Ascending aorta (tissue), 2 donors: ENCODE data around the gene CCDC187. TPM values are rescaled to one million over a fixed set of nuclear protein-coding genes. Genes with fewer than 3 reads are reported as not detected.
"Not testable (repeated sequence)": the region's sequence is repeated elsewhere in the genome, so short reads cannot be mapped to it uniquely, and the experiment has no call there.

ENCODE experiments used
- DNase-seq, 2 donors: peaks; one replicate each; pipeline ENCODE4 v3.0.0-alpha.2; 2019; ENCODE audit warnings: low spot score in 2 of 2
- H3K27ac ChIP-seq, 2 donors: fragments of 200-600 bp; sonication (generic); one replicate each; pipeline ENCODE4 v1.5.1; 2016 to 2017; ENCODE audit warnings: mild to moderate bottlenecking in 1 of 2
- H3K27me3 ChIP-seq: fragments of 200-600 bp; sonication (generic); one replicate; pipeline ENCODE4 v1.5.1; 2017
- H3K36me3 ChIP-seq, 2 donors: fragments of 200-600 bp; sonication (generic); one replicate each; pipeline ENCODE4 v1.5.1; 2016
- H3K4me1 ChIP-seq, 2 donors: fragments of 200-600 bp; sonication (generic); one replicate each; pipeline ENCODE4 v1.5.1; 2016 to 2017; ENCODE audit warnings: mild to moderate bottlenecking in 1 of 2
- H3K4me3 ChIP-seq, 2 donors: fragments of 200-600 bp; sonication (generic); one replicate each; pipeline ENCODE4 v1.5.1; 2016 to 2017; ENCODE audit warnings: mild to moderate bottlenecking in 1 of 2
- H3K9me3 ChIP-seq, 2 donors: fragments of 200-600 bp; sonication (generic); one replicate each; pipeline ENCODE4 v1.5.1; 2016
- intact Hi-C: fragments of 100-400 bp; cut with DNase I; formaldehyde crosslinking; loops from one replicate; pipeline ENCODE4 v1.15.1; 2023
- total RNA-seq: library from RNA; depleted of rRNA; stranded (reverse); fragments of >200 nt; gene quantifications from one replicate; pipeline ENCODE4 v1.1.0, GENCODE V29; 2016
- TF ChIP-seq, protein P1 (sequence below), 3 experiments: fragments of 200-600 bp in 2 of 3; fragments of 450-650 bp in 1 of 3; sonication (generic) in 2 of 3; IDR thresholded peaks; one replicate each; pipeline ENCODE4 v1.5.1; 2016 to 2019; ENCODE audit warnings: antibody characterized with exemption in 3 of 3, mild to moderate bottlenecking in 1 of 3, moderate library complexity in 1 of 3

The CCDC187 gene
- under 0.01 TPM for total RNA-seq

DNA sequence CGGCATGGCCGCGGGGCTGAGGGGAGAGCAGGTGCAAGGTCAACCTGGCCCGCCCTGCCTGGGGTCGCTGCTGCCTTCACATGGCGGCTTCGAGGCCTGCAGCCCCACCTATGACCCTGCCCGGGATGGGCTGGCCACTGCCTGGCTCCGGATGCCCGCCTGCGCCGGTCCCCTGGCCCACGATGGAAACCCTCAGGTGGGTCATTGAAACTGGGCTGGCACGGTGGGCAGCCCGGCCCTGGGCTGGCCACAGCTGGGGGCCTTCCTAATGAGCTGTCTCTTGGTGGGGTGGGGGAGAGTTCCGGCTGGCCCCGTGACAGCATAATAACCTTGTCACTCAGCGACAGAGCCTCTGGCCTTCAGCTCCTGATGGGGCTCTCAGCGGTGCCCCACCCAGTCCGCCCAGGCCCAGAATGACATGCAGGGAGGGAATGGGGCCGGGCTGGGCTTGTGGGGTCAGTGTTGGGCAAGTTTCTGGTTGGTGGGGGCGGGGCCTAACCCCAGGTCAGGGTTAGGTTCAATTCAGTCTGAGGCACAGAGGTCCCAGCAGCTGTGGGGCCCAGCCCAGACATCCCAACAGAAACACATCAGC is at the start of gene CCDC187:
CCDC187 (minus strand) TSS at position 270 of the 592 bp plus-strand sequence; CDS start at position 6, 264 bp downstream.
- Histone ChIP-seq H3K36me3 (no peaks in the 10 kb centered on the region), H3K27ac (no peak within 1 kb of the TSS), H3K4me3 (no peak within 1 kb of the TSS), H3K27me3 (no peaks in the 10 kb centered on the region), H3K4me1 (no peaks in the 10 kb centered on the region), H3K9me3 (no peaks in the 10 kb centered on the region)
- no peak for DNase-seq
- TF ChIP-seq, protein P1, sequence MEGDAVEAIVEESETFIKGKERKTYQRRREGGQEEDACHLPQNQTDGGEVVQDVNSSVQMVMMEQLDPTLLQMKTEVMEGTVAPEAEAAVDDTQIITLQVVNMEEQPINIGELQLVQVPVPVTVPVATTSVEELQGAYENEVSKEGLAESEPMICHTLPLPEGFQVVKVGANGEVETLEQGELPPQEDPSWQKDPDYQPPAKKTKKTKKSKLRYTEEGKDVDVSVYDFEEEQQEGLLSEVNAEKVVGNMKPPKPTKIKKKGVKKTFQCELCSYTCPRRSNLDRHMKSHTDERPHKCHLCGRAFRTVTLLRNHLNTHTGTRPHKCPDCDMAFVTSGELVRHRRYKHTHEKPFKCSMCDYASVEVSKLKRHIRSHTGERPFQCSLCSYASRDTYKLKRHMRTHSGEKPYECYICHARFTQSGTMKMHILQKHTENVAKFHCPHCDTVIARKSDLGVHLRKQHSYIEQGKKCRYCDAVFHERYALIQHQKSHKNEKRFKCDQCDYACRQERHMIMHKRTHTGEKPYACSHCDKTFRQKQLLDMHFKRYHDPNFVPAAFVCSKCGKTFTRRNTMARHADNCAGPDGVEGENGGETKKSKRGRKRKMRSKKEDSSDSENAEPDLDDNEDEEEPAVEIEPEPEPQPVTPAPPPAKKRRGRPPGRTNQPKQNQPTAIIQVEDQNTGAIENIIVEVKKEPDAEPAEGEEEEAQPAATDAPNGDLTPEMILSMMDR (IDR thresholded peaks at IDR 0.05): no peak
- intact Hi-C loops: no loop called here

DNA sequence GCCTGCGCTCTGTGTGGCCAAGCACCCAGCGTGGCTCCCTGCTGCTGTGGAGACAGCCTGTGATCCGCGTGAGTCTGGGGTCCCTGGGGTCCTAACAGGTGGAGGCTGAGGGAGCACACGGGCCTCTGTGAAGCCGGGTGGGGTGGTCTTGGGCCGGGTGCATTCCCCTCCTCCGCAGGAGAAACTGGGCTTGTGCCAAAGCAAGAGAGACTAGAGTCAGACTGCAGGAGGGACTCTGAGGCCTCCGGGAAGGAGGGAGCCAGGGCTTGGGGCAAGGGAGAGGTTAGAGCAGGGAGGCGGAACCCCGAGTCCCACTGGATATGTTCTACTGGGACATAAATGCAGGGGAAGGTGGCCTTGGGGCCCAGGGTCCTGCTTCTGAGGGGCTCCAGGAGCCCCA is 49.2 kb upstream of the CCDC187 start:
- Histone ChIP-seq H3K27ac (no peak overlapping the region), H3K9me3 (no peaks in the 10 kb centered on the region), H3K4me1 (peaks cover 0 to 4% of the 10 kb centered on the region in 2 donors), H3K36me3 (peaks cover 10 to 28% of the 10 kb centered on the region in 2 donors), H3K27me3 (no peaks in the 10 kb centered on the region), H3K4me3 (no peak overlapping the region)
- no peak for DNase-seq
- TF ChIP-seq, protein P1 (IDR thresholded peaks at IDR 0.05): no peak
- intact Hi-C loops: no loop called here

DNA sequence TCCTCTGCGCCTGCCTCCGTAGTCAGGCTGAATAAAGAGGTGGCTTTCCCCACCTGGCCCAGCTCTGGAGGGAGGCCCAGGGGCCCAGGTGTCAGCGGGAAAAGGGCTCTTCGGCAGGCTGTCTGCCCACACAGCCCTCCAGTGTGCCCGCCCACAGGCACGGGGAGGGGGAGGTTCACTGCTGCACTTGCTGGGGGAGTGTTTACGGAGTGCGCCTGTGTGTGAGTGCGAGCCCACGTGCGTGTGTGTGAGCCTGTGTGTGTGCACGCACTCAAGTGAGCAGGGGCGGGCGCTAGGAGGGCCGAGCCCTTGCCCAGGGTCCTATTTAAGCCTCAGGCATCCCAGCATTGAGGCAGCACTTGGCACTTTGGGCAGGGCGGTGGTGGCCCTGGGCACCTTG is 48.8 kb upstream of the CCDC187 start:
- intact Hi-C loops: no loop called here
- no peak overlapping the region for H3K27ac ChIP-seq
- no peak for DNase-seq
- peaks cover 10 to 26% of the 10 kb centered on the region in 2 donors for H3K36me3 ChIP-seq
- peaks cover 0 to 4% of the 10 kb centered on the region in 2 donors for H3K4me1 ChIP-seq
- no peaks in the 10 kb centered on the region for H3K27me3 ChIP-seq
- TF ChIP-seq, protein P1 (IDR thresholded peaks at IDR 0.05): no peak
- H3K9me3 ChIP-seq: no peaks in the 10 kb centered on the region
- no peak overlapping the region for H3K4me3 ChIP-seq

DNA sequence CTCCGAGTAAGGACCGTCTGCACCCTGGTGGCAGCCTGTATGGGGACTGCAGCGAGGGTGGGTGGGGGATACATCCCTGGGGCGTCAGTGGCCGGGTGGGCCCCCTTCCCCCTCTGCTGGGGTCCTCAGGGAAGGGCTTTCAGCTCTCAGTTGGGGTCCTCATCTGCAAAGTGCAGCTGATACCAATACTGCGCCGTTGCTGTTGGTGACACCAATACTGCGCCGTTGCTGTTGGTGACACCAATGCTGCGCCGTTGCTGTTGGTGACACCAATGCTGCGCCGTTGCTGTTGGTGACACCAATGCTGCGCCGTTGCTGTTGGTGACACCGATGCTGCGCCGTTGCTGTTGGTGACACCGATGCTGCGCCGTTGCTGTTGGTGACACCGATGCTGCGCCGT is 48.0 kb upstream of the CCDC187 start:
- H3K27ac ChIP-seq, H3K27me3 ChIP-seq, intact Hi-C loops, DNase-seq, H3K4me3 ChIP-seq, H3K4me1 ChIP-seq, H3K9me3 ChIP-seq: not testable (repeated sequence)
- H3K36me3 ChIP-seq: peaks cover 8 to 20% of the 10 kb centered on the region in 2 donors

DNA sequence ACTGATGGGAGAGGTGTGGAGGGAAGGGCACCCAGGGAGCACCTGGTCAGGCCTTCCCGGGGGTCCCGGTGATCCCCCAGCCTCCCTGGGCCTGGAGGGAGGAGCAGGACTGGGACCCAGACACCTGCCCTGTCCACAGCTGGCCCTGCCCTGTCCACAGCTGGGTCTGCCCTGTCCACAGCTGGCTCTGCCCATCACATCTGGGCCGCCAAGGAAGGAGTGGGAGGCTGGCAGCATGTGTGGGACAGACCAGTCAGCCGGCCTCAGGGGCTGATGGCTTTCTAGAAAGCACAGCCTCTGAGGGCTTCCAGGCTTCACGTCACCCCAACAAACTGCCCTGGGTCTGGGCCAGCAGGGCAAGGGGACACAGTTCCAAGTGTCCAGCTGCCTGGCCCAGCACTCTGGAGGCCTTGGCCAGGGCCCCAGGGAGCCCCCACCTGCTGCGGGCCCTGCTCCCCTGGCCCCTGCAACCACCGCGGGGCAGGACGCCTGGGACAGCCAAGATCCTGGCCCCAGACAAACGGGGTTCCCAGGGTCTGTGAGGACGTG is 47.4 kb upstream of the CCDC187 start:
- H3K4me1 ChIP-seq: peaks cover 5 to 11% of the 10 kb centered on the region in 2 donors
- no peak overlapping the region for H3K4me3 ChIP-seq
- H3K27me3 ChIP-seq: no peaks in the 10 kb centered on the region
- TF ChIP-seq, protein P1 (IDR thresholded peaks at IDR 0.05): no peak
- no peak overlapping the region for H3K27ac ChIP-seq
- H3K9me3 ChIP-seq: no peaks in the 10 kb centered on the region
- H3K36me3 ChIP-seq: peaks cover 4 to 14% of the 10 kb centered on the region in 2 donors
- no peak for DNase-seq
- intact Hi-C loops: no loop called here

DNA sequence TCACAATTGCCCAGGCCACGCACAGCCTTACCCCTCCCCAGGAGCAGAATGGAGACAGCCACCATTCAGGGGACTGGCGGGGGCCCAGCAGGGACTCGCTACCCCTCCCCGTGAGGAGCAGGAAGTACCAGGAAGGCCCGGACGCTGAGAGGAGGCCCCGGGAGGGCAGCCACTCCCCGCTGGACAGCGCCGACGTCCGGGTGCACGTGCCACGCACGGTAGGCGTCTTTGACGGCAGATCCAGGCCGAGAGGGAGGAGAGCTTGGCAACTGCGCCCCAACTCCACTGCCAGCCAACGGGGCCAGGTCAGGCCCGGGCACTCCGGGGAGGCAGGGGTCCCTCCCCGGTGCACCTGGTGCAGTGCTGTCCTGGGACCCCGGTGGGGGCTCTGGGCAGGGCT is 45.7 kb upstream of the CCDC187 start:
- no peak overlapping the region for H3K4me3 ChIP-seq
- TF ChIP-seq, protein P1 (IDR thresholded peaks at IDR 0.05): no peak
- no peaks in the 10 kb centered on the region for H3K9me3 ChIP-seq
- no peak overlapping the region for H3K27ac ChIP-seq
- intact Hi-C loops: no loop called here
- DNase-seq: no peak
- peaks cover 4 to 12% of the 10 kb centered on the region in 2 donors for H3K36me3 ChIP-seq
- peaks cover 12 to 23% of the 10 kb centered on the region in 2 donors for H3K4me1 ChIP-seq
- no peaks in the 10 kb centered on the region for H3K27me3 ChIP-seq
